Measurements from ENCODE around the gene SATB2. TPM values are rescaled to one million over a fixed set of nuclear protein-coding genes. Genes with fewer than 3 reads are reported as not detected.

SATB2 gene
- total and polyA plus RNA-seq, 4 donors = 0.47 to 3.7 (median 1.8) TPM

DNA sequence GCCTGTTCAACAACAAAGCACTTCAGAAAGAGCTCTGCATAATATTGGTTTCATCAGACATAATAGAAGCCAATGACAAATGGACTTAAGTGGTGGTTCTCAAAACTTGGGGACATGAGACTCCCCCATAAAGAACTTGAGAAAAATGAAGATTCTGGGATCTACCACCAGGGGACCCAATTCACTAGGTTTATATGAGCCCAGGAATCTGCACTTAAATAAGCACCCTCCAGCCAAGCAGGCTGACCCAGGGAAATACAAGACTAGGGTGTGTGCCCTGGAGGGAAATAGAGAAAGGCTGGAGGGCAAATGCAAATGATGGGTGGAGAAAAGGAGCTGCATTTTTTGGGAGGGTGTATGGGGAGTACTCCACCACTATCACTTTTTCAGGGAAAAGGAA lies 52.5 kb downstream of the SATB2 start:
- Histone ChIP-seq H3K27ac (ENCODE audit: low read depth in 1 of 2, low read length in 1 of 2) (no peak overlapping the region), H3K9ac (ENCODE audit: insufficient read depth in 1 of 2, low read length in 2 of 2) (no peak overlapping the region), H3K4me1 (ENCODE audit: control insufficient read depth in 5 of 5, insufficient read depth in 5 of 5, low read length in 5 of 5) (no peaks in the 10 kb centered on the region), H3K4me3 (no peak overlapping the region), H3K36me3 (ENCODE audit: control insufficient read depth in 4 of 4, insufficient read depth in 4 of 4, low read length in 4 of 4) (peaks cover 0 to 1% (median 0%) of the 10 kb centered on the region in 4 donors), H3K9me3 (ENCODE audit: control insufficient read depth in 4 of 4, insufficient read depth in 3 of 4, low read length in 3 of 4) (no peaks in the 10 kb centered on the region), H3K27me3 (ENCODE audit: control insufficient read depth in 3 of 3, insufficient read depth in 3 of 3, low read length in 2 of 3) (no peaks in the 10 kb centered on the region)
- TF ChIP-seq, protein P1, sequence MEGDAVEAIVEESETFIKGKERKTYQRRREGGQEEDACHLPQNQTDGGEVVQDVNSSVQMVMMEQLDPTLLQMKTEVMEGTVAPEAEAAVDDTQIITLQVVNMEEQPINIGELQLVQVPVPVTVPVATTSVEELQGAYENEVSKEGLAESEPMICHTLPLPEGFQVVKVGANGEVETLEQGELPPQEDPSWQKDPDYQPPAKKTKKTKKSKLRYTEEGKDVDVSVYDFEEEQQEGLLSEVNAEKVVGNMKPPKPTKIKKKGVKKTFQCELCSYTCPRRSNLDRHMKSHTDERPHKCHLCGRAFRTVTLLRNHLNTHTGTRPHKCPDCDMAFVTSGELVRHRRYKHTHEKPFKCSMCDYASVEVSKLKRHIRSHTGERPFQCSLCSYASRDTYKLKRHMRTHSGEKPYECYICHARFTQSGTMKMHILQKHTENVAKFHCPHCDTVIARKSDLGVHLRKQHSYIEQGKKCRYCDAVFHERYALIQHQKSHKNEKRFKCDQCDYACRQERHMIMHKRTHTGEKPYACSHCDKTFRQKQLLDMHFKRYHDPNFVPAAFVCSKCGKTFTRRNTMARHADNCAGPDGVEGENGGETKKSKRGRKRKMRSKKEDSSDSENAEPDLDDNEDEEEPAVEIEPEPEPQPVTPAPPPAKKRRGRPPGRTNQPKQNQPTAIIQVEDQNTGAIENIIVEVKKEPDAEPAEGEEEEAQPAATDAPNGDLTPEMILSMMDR (IDR thresholded peaks at IDR 0.05; ENCODE audit: control extremely low read depth, extremely low read depth) = no peak
- ATAC-seq (ENCODE audit: insufficient read depth, low FRiP score) = no peak
- DNase-seq = no peak

DNA sequence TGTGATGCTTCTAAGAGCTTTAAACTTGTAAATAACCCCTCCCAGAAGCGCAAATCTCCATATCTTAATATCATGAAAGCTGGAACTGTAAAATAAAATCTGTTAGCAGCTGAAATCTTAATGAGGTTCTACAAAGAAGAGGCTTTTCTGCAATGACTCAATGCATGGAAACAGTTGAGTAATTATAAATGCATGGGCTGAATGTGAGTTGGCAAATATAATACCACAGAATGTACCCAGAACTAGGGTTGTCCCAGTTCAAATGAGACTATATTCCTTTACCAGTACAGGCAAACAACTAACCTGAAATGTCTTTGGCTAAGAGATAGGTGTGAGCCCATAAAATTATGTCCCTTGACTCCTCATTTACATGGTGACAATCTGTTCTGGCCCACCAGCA lies 52.9 kb downstream of the SATB2 start:
- no peak overlapping the region for H3K27ac ChIP-seq (ENCODE audit: low read depth in 1 of 2, low read length in 1 of 2)
- H3K4me3 ChIP-seq = no peak overlapping the region
- WGBS, 2 donors = 90 to 92% methylated on average over 1 of the region's 1 CpG
- no peaks in the 10 kb centered on the region for H3K9me3 ChIP-seq (ENCODE audit: control insufficient read depth in 4 of 4, insufficient read depth in 3 of 4, low read length in 3 of 4)
- no peaks in the 10 kb centered on the region for H3K4me1 ChIP-seq (ENCODE audit: control insufficient read depth in 5 of 5, insufficient read depth in 5 of 5, low read length in 5 of 5)
- no peaks in the 10 kb centered on the region for H3K27me3 ChIP-seq (ENCODE audit: control insufficient read depth in 3 of 3, insufficient read depth in 3 of 3, low read length in 2 of 3)
- no peak for ATAC-seq (ENCODE audit: insufficient read depth, low FRiP score)
- no peak for DNase-seq
- H3K36me3 ChIP-seq (ENCODE audit: control insufficient read depth in 4 of 4, insufficient read depth in 4 of 4, low read length in 4 of 4) = peaks cover 0 to 1% (median 0%) of the 10 kb centered on the region in 4 donors
- no peak overlapping the region for H3K9ac ChIP-seq (ENCODE audit: insufficient read depth in 1 of 2, low read length in 2 of 2)
- TF ChIP-seq, protein P1 (IDR thresholded peaks at IDR 0.05; ENCODE audit: control extremely low read depth, extremely low read depth) = no peak

DNA sequence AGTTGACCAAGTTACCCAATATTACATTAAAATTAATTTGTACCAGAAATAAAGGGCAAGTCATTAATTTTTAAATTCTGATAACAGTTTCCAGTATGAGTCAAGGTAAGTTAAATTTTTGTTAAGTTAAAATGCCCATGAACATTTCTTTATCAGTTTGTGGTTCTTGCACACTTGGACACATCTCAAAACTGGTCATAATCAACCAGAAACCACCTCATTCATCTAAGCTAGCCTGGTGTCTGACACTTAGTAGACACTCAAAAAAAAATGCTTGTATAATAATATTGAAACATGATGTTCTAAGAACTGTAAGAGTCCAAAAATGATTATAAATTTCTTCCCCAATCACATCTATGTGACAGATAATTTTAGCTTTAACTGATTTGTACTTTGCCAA lies 62.4 kb downstream of the SATB2 start:
- Histone ChIP-seq H3K27me3 (ENCODE audit: control insufficient read depth in 3 of 3, insufficient read depth in 3 of 3, low read length in 2 of 3) (no peaks in the 10 kb centered on the region), H3K4me1 (ENCODE audit: control insufficient read depth in 5 of 5, insufficient read depth in 5 of 5, low read length in 5 of 5) (no peaks in the 10 kb centered on the region), H3K36me3 (ENCODE audit: control insufficient read depth in 4 of 4, insufficient read depth in 4 of 4, low read length in 4 of 4) (no peaks in the 10 kb centered on the region), H3K27ac (ENCODE audit: low read depth in 1 of 2, low read length in 1 of 2) (no peak overlapping the region), H3K4me3 (no peak overlapping the region), H3K9me3 (ENCODE audit: control insufficient read depth in 4 of 4, insufficient read depth in 3 of 4, low read length in 3 of 4) (peaks cover 0 to 3% (median 0%) of the 10 kb centered on the region in 4 donors), H3K9ac (ENCODE audit: insufficient read depth in 1 of 2, low read length in 2 of 2) (no peak overlapping the region)
- DNase-seq = no peak
- no peak for ATAC-seq (ENCODE audit: insufficient read depth, low FRiP score)
- TF ChIP-seq, protein P1 (IDR thresholded peaks at IDR 0.05; ENCODE audit: control extremely low read depth, extremely low read depth) = no peak

DNA sequence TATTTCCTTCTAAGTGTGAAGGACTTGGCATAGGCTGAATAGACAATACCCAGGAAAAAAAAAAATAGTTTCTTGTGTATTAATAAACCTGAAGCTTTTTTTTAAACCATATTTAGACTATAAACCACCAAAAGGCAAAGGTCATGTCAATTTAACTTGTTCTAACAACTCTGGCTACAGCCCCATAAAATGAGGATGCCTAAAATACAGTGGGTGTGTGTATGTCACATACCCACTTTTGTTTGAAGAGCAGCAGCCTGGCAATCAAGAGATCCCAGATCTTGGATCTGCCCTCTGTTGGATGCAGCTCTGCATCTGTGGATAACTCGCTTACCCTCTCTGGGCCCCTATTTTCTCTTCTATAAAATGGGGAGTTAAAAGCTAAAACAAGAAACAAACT lies 65.4 kb downstream of the SATB2 start:
- Histone ChIP-seq H3K27me3 (ENCODE audit: control insufficient read depth in 3 of 3, insufficient read depth in 3 of 3, low read length in 2 of 3) (no peaks in the 10 kb centered on the region), H3K4me3 (no peak overlapping the region), H3K4me1 (ENCODE audit: control insufficient read depth in 5 of 5, insufficient read depth in 5 of 5, low read length in 5 of 5) (no peaks in the 10 kb centered on the region), H3K9me3 (ENCODE audit: control insufficient read depth in 4 of 4, insufficient read depth in 3 of 4, low read length in 3 of 4) (no peaks in the 10 kb centered on the region), H3K27ac (ENCODE audit: low read depth in 1 of 2, low read length in 1 of 2) (no peak overlapping the region), H3K36me3 (ENCODE audit: control insufficient read depth in 4 of 4, insufficient read depth in 4 of 4, low read length in 4 of 4) (no peaks in the 10 kb centered on the region), H3K9ac (ENCODE audit: insufficient read depth in 1 of 2, low read length in 2 of 2) (no peak overlapping the region)
- DNase-seq (no peak), ATAC-seq (ENCODE audit: insufficient read depth, low FRiP score) (no peak)
- WGBS, 2 donors = 88 to 89% methylated on average over 1 of the region's 1 CpG
- TF ChIP-seq, protein P1 (IDR thresholded peaks at IDR 0.05; ENCODE audit: control extremely low read depth, extremely low read depth) = no peak

Measured in lung (tissue), 12 donors.